Hepatocyte (in vitro differentiated cells): ENCODE measurements around the gene HLA-DRB5. TPM values are rescaled to one million over a fixed set of nuclear protein-coding genes. Genes with fewer than 3 reads are reported as not detected.
A peak's percentile ranks its signal among the peaks of the same experiment; 100 is the strongest.

Experiments
- DNase-seq: peaks from one replicate; pipeline ENCODE4 v3.0.0-alpha.2; 2016; ENCODE audit warnings: low spot score
- H2AFZ ChIP-seq: fragments of 200-600 bp; sonication (generic); 2 replicates; pipeline ENCODE4 v1.6.0; 2016; ENCODE audit warnings: antibody characterized with exemption, mild to moderate bottlenecking
- H3K27ac ChIP-seq: fragments of 200-600 bp; sonication (generic); 2 replicates; pipeline ENCODE4 v1.5.1; 2016; ENCODE audit warnings: mild to moderate bottlenecking
- H3K27me3 ChIP-seq: fragments of 200-600 bp; sonication (generic); 2 replicates; pipeline ENCODE4 v1.6.1; 2016
- H3K36me3 ChIP-seq: fragments of 200-600 bp; sonication (generic); replicated peaks from 2 replicates; pipeline ENCODE4 v1.5.1; 2016; ENCODE audit warnings: low read depth; ENCODE audit not compliant: insufficient read depth
- H3K4me1 ChIP-seq: fragments of 200-600 bp; sonication (generic); 2 replicates; pipeline ENCODE4 v1.5.1; 2016; ENCODE audit warnings: mild to moderate bottlenecking, moderate library complexity; ENCODE audit not compliant: insufficient read depth
- H3K4me2 ChIP-seq: fragments of 200-600 bp; sonication (generic); 2 replicates; pipeline ENCODE4 v1.6.0; 2016
- H3K4me3 ChIP-seq: fragments of 200-600 bp; sonication (generic); 2 replicates; pipeline ENCODE4 v1.5.1; 2016; ENCODE audit warnings: mild to moderate bottlenecking
- H3K79me2 ChIP-seq: fragments of 200-600 bp; sonication (generic); 2 replicates; pipeline ENCODE4 v1.6.0; 2017; ENCODE audit warnings: mild to moderate bottlenecking
- H3K9me2 ChIP-seq: fragments of 200-600 bp; sonication (generic); replicated peaks from 2 replicates; pipeline ENCODE4 v1.6.0; 2017; ENCODE audit warnings: mild to moderate bottlenecking; ENCODE audit not compliant: insufficient read depth
- H3K9me3 ChIP-seq: fragments of 200-600 bp; sonication (generic); 2 replicates; pipeline ENCODE4 v1.5.1; 2016; ENCODE audit warnings: low read depth, mild to moderate bottlenecking
- H4K20me1 ChIP-seq: fragments of 200-600 bp; sonication (generic); 2 replicates; pipeline ENCODE4 v1.6.0; 2016; ENCODE audit warnings: mild to moderate bottlenecking; ENCODE audit not compliant: insufficient read depth, poor library complexity, severe bottlenecking
- CTCF ChIP-seq: fragments of 200-600 bp; sonication (generic); IDR thresholded peaks from 2 replicates; pipeline ENCODE4 v1.5.1; 2016; ENCODE audit warnings: antibody characterized with exemption, mild to moderate bottlenecking; ENCODE audit not compliant: poor library complexity
- EZH2 ChIP-seq: fragments of 200-600 bp; sonication (generic); IDR thresholded peaks from 2 replicates; pipeline ENCODE4 v1.6.1; 2016; ENCODE audit warnings: antibody characterized with exemption, mild to moderate bottlenecking, borderline replicate concordance
- EZH2phosphoT487 ChIP-seq: fragments of 200-600 bp; sonication (generic); IDR thresholded peaks from one replicate; pipeline ENCODE4 v1.6.1; 2018; ENCODE audit warnings: antibody characterized with exemption, mild to moderate bottlenecking, low read depth, moderate library complexity; ENCODE audit not compliant: unreplicated experiment, severe bottlenecking
- WGBS: methylation state at CpG from one replicate; pipeline ENCODE4 v1.1.6; 2016; ENCODE audit warnings: low lambda C conversion rate; ENCODE audit errors: missing lambda C conversion rate; 5-methylcytosine and 5-hydroxymethylcytosine counted together
- polyA plus RNA-seq: library from polyadenylated mRNA; unstranded; fragments of >200 nt; fragmentation: Nextera tagmentation; extraction: Ambion mirVana; gene quantifications from 2 replicates; pipeline ENCODE4 v1.2.1, GENCODE V29; 2016
- total RNA-seq: library from RNA; depleted of rRNA; stranded (reverse); fragments of >200 nt; gene quantifications from 2 replicates; pipeline ENCODE4 v1.2.3, GENCODE V29; 2014

Gene HLA-DRB5
- total and polyA plus RNA-seq, 2 experiments from 2014 or later, result 9.7 to 17.0 TPM

GRCh38 chr6:32554116-32554965 is 24.3 kb upstream of the HLA-DRB5 start:
- Histone ChIP-seq H4K20me1 (no peaks in the 10 kb centered on the region), H3K4me3 (no peak overlapping the region), H3K4me2 (no peak overlapping the region), H3K79me2 (no peaks in the 10 kb centered on the region), H3K4me1 (peaks cover 3% of the 10 kb centered on the region), H3K9me3 (no peaks in the 10 kb centered on the region), H2AFZ (no peak overlapping the region), H3K27ac (no peak overlapping the region), H3K36me3 (no peaks in the 10 kb centered on the region), H3K9me2 (no peaks in the 10 kb centered on the region), H3K27me3 (no peaks in the 10 kb centered on the region)
- TF ChIP-seq CTCF (no peak), EZH2 (no peak), EZH2phosphoT487 (no peak)
- WGBS, result 90% methylated on average over 9 of the region's 9 CpGs
- no peak for DNase-seq

- no peak for DNase-seq
- Histone ChIP-seq H2AFZ (no peak overlapping the region), H3K4me1 (no peaks in the 10 kb centered on the region)
These were observed 23.1 kb upstream of the HLA-DRB5 start for GRCh38 chr6:32553037-32553742.

GRCh38 chr6:32551410-32551809 is 21.3 kb upstream of the HLA-DRB5 start:
- Histone ChIP-seq H3K9me3 (no peaks in the 10 kb centered on the region), H3K4me1 (no peaks in the 10 kb centered on the region), H4K20me1 (no peaks in the 10 kb centered on the region), H3K36me3 (no peaks in the 10 kb centered on the region), H3K9me2 (no peaks in the 10 kb centered on the region), H3K27me3 (no peaks in the 10 kb centered on the region), H3K79me2 (no peaks in the 10 kb centered on the region), H2AFZ (no peak overlapping the region), H3K27ac (no peak overlapping the region), H3K4me3 (no peak overlapping the region), H3K4me2 (no peak overlapping the region)
- DNase-seq, result no peak
- TF ChIP-seq EZH2, result no peak
- no peak for TF ChIP-seq CTCF
- no peak for TF ChIP-seq EZH2phosphoT487
- 61% methylated on average over 5 of the region's 5 CpGs for WGBS

More at GRCh38 chr6:32553037-32553742, 23.1 kb upstream of the HLA-DRB5 start:
- Histone ChIP-seq H3K27me3 (no peaks in the 10 kb centered on the region), H3K79me2 (no peaks in the 10 kb centered on the region), H4K20me1 (no peaks in the 10 kb centered on the region), H3K36me3 (no peaks in the 10 kb centered on the region), H3K9me3 (no peaks in the 10 kb centered on the region), H3K4me2 (no peak overlapping the region), H3K9me2 (no peaks in the 10 kb centered on the region), H3K27ac (peak overlapping the region; percentile 65), H3K4me3 (no peak overlapping the region)
- TF ChIP-seq CTCF, result no peak
- no peak for TF ChIP-seq EZH2phosphoT487
- no peak for TF ChIP-seq EZH2
- 41% methylated on average over 5 of the region's 5 CpGs for WGBS
